Urothelium cell line (cell line): ENCODE measurements around the gene ABCB1.
"Not testable (repeated sequence)": the region's sequence is repeated elsewhere in the genome, so short reads cannot be mapped to it uniquely, and the experiment has no call there.

Experiments
- DNase-seq: peaks from one replicate; pipeline ENCODE4 v3.0.0; 2011; ENCODE audit warnings: low spot score, mixed read lengths
- FAIRE-seq: peaks from 2 replicates; lab custom pipeline; 2011; peaks lifted over from hg19 to GRCh38; lab: Jason Lieb, UNC

Gene ABCB1

GRCh38 chr7:87580636-87581035 lies 20.0 kb downstream of the ABCB1 start:
- DNase-seq (no peak), FAIRE-seq (no peak)

GRCh38 chr7:87575521-87575920 lies 25.2 kb downstream of the ABCB1 start:
- FAIRE-seq (peak; percentile 32), DNase-seq (peak; percentile 55)

GRCh38 chr7:87574630-87575029 lies 26.1 kb downstream of the ABCB1 start:
- FAIRE-seq: peak; percentile 90
- peak; percentile 70 for DNase-seq

GRCh38 chr7:87572513-87572912 lies 28.2 kb downstream of the ABCB1 start:
- not testable (repeated sequence) for DNase-seq, FAIRE-seq

GRCh38 chr7:87570178-87570577 lies 30.5 kb downstream of the ABCB1 start:
- peak; percentile 40 for DNase-seq

GRCh38 chr7:87567052-87567451 lies 33.6 kb downstream of the ABCB1 start:
- no peak for FAIRE-seq
- DNase-seq: no peak

More at GRCh38 chr7:87570178-87570577, 30.5 kb downstream of the ABCB1 start:
- FAIRE-seq: peak; percentile 55

GRCh38 chr7:87566311-87566900 lies 34.3 kb downstream of the ABCB1 start:
- peak; percentile 56 for FAIRE-seq
- no peak for DNase-seq

GRCh38 chr7:87565877-87566276 lies 34.8 kb downstream of the ABCB1 start:
- FAIRE-seq: peak; percentile 87

GRCh38 chr7:87564296-87564963 lies 36.3 kb downstream of the ABCB1 start:
- FAIRE-seq (peak; percentile 50), DNase-seq (peak; percentile 75)

More at GRCh38 chr7:87565877-87566276, 34.8 kb downstream of the ABCB1 start:
- no peak for DNase-seq

- DNase-seq: no peak
- no peak for FAIRE-seq
Measured at GRCh38 chr7:87561702-87562101, 39.0 kb downstream of the ABCB1 start.

GRCh38 chr7:87561102-87561501 lies 39.6 kb downstream of the ABCB1 start:
- no peak for DNase-seq
- no peak for FAIRE-seq

- FAIRE-seq: no peak
- DNase-seq: no peak
Measured at GRCh38 chr7:87552351-87552900, 48.3 kb downstream of the ABCB1 start.

GRCh38 chr7:87548123-87548919 lies 52.4 kb downstream of the ABCB1 start:
- no peak for FAIRE-seq
- no peak for DNase-seq

GRCh38 chr7:87545760-87546159 lies 54.9 kb downstream of the ABCB1 start:
- FAIRE-seq (no peak), DNase-seq (no peak)

GRCh38 chr7:87543623-87544022 lies 57.1 kb downstream of the ABCB1 start:
- DNase-seq: no peak
- FAIRE-seq: peak; percentile 62

- DNase-seq (no peak), FAIRE-seq (no peak)
Measured at GRCh38 chr7:87541648-87542047, 59.0 kb downstream of the ABCB1 start.

- FAIRE-seq (peak; percentile 48), DNase-seq (no peak)
Measured at GRCh38 chr7:87538052-87538451, 62.6 kb downstream of the ABCB1 start.

- no peak for FAIRE-seq
Measured at GRCh38 chr7:87534072-87534471, 66.6 kb downstream of the ABCB1 start.

GRCh38 chr7:87530126-87530525 lies 70.6 kb downstream of the ABCB1 start:
- no peak for FAIRE-seq
- DNase-seq: no peak

More at GRCh38 chr7:87534072-87534471, 66.6 kb downstream of the ABCB1 start:
- no peak for DNase-seq

GRCh38 chr7:87528730-87529129 lies 72.0 kb downstream of the ABCB1 start:
- no peak for DNase-seq
- no peak for FAIRE-seq

GRCh38 chr7:87518735-87519134 lies 81.9 kb downstream of the ABCB1 start:
- no peak for DNase-seq
- no peak for FAIRE-seq
